GM19193 (cell line): ENCODE data around the gene KLK8.

Source experiments
- POLR2A ChIP-seq: IDR thresholded peaks from 4 replicates; pipeline ENCODE4 v1.6.1; 2011; ENCODE audit not compliant: insufficient read depth, insufficient read length; ENCODE audit errors: extremely low read depth

Gene KLK8

DNA sequence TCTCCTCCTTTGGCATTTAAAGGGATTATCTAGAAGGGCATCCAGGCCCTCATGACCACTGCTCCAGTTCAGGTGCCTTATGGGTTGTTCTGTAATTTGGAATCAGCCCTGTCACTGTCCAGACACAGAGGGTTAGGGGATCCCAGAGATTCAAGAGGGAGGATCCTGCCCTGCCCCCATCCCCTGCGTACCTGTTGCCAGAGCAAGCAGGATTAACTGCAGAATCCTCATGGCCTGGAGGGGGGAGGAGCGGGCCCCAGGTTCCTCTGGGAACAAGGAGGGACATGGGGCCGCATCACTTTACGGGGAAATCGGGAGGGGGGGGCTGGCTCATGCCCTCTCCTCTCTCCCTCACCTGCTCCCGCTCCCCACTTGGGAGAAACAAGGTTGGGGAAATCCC, 24.0 kb upstream of the KLK8 start:
- TF ChIP-seq POLR2A: no peak

DNA sequence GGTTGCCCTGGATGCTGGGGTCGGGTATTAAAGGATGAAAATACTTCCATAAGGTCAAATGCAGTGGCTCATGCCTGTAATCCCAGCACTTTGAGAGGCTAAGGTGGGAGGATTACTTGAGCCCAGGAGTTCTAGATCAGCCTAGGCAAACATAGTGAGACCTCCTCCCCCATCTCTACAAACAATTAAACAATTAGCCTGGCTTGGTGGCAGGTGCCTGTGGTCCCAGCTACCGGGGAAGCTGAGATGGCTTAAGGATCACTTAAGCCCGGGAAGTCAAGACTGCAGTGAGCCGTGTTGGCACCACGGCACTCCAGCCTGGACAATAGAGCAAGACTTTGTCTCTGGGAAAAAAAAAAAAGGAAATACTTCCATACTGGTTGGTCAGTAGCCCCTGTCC, 23.5 kb upstream of the KLK8 start:
- no peak for TF ChIP-seq POLR2A

DNA sequence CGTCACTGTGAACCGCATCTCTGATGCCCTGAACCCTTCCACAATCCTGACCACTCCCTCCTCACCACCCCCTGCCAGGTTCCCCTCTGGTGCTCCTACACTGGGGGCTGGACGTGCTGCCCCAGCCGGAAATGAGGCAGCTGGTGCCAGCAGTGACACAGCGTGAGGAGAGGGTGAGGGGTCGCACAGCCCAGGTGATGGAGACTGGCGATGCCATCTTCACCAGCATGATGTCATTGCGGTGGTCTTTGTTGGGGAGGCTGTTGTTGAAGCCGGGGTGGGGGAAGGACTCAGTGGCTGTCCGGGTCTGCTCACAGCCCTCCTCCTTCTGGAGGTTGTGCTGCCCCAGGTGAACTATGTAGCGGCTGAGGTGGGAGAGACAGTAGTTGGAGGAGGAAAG, 22.5 kb upstream of the KLK8 start:
- no peak for TF ChIP-seq POLR2A

DNA sequence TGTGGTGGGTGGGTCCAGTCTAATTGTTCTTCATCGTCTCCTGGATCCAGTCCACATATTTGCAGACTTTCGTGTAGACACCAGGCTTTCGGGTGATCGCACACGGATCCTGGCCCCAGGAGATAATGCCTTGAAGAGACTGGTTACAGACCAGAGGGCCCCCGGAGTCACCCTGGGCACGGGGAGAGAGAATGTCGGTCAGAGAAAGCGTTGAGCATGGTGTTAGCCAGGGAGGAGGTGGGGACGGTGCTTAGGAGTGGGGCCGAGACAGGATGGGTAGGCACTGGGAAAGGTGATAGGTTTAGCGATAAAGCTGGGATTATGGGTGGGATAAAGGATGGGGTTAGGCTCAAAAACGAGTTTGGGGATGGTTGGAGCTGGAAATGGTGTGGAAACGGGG, 21.1 kb upstream of the KLK8 start:
- TF ChIP-seq POLR2A: no peak

DNA sequence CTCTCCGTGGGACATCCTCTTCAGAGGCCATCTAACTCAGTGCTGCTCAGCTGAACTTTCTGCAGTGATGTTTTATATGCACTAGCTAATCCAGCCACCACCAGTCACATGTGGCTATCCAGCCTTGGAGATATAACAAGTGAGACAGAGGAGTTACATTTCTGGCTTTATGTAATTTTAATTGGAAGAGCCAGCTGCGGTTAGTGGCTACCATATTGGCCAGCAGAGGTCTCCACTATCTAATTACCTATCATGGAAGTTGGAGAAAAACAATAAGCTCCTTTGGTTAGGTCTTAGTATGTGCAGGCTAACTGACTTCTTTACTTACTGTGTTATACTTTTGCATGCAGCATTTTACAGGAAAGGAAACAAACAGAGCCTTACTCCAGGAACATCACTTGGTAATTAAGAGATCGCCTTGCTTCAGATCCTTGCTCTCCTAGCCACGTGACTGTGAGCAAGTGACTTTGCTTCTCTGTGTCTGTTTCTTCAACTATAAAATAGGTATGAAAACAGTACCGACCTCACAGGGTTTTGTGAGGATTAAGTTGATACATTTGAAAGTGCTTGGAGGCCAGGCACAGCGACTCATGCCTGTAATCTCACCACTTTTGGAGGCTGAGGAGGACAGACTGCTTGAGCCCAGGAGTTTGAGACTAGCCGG, 19.7 kb upstream of the KLK8 start:
- no peak for TF ChIP-seq POLR2A

DNA sequence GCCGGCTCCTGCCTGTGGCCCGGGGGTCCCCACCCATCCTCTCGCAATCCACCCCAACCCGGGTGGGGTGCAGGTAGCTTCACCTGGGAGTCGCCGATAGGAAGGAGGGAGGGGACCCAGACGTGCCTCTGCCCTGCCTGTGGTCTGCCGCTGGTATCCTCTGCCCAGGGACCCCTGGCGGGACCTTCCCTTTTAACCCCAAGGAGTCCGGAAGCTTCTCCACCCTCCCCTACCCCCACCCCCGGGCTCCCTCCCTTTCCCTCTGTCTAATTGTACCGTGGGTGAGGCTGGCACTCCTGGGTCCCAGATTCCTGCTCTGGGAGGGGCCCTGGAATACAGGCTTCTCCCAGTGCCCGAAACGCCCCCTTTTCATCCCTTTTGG, 18.1 kb upstream of the KLK8 start, which contains the start of gene KLK10:
TSS of gene KLK10 (minus strand) at position 166 of the 382 bp plus-strand sequence. CDS start 579 bp downstream, outside the sequence.
- no peak for TF ChIP-seq POLR2A

DNA sequence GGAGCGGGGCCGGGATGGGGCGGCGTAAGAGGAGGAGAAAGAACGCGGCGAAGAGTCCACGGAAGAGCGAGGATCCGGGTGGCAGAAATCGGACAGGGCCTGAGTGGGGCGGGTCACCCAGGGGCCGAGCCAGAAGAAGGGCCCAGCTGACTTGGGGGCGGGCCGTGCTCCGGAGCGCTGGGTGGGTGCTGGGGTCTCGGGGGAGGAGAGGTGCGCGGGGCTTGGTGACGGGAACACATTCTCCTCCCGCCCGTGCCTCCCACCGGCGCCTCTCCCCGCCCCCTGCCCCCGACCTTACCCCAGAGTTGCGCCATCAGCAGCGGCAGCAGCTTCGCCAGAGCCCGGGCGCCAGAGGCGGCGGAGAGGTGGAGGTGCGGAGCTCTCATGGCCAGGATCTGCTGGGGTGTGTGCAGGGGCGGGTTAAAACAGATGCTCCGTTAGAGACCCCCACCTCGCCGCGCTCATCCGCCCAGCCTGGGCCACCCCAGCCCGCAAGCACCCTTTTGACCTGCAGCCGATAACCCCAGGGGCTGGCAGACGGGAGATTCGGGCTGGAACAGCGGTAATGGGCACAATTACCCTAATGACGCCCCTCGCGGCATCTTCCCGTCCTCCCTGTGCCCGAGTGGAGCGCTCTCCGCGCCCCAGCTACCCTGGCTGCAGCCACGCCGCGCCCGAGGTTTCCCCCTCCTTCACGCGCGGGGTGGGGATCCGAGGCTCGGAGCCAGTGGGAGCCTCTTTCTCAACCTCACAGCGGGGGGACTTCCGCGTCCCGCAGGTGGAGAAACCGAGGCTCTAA, 17.5 kb upstream of the KLK8 start:
- no peak for TF ChIP-seq POLR2A

DNA sequence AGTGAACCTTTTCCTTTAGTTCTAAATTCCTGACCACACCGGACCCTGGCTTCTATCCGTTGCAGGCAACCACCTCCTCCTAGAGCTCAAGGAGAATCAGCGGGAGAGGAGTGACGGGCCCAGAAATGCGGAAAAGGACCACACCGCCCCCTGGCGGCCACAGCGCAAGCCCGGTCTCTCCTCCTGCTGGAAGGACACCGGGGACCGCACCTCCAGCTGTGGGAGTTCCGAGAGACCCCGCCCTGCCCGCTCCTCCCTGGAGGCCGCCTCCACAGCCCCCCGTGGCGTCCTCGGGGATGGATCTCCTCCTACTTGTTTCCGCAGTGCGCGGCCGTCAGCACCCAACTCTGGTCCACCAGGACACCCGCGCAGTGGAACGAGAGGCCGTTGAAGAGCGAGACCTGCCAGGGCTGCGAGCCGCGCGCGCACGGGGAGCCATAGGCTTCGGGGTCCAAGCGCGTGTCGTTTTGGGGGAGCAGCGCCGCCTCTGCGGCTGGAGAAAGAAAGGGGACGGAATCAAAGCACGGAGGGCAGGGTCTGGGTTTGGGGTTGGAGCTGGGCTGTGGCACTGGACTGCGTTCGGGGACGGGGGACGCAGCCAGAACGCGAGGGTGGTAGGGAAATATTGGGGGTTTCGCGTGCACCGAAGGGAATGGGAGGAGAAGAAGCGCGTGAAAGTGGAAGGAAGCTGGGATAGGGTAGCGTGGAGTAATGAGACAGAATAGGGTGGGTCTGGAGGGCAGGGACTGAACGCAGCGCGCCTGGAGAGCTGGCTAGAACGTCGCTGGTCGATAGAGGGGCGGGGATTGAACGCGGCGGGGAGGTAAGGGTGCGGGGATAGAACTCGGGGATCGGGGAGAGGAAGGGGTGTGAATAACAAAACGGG, 15.6 kb upstream of the KLK8 start:
- no peak for TF ChIP-seq POLR2A

DNA sequence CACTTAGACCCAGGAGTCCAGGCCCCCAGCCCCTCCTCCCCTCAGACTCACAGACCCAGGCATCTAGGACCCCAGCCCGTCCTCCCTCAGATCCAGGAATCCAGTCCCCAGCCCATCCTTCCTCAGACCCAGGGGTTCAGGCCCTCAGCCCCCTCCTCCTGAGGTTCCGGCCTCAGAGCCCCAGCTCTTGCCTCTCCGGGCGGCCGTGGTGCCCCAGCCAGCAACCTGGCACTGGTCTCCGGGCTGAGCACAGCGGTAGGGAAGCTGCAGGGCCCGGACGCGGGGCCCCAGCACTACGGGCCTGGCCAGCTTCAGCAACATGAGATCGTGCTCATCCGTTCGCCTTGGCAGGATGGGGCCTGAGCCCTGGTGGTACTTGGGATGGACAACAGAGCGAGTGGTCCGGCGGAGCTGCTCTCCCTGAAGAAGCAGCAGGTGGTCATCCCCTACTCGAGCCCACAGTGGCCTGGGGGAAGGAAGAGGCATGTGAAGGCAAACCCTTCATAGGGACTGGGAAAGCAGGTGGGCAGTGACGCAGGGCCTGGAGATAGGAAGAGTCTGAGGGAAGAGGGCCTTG, 14.4 kb upstream of the KLK8 start:
- no peak for TF ChIP-seq POLR2A

DNA sequence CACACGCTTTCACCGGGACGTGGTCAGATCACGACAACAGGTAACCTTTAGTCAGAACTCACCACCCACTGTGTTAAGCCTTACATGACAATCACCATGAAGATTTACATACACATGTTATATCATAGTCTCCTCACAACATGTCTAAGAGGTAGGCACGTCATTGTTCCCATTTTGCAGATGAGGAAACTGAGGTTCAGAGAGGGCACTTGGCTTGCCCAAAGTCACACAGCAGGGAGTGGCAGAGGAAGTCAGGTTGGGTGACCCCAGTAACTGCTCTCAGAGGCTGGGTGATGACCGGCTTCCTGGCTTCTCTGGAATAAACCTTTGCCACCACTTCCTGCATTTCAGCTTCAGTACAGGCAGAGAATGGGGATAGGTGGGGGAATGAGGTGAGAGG, 12.8 kb upstream of the KLK8 start:
- TF ChIP-seq POLR2A: no peak

DNA sequence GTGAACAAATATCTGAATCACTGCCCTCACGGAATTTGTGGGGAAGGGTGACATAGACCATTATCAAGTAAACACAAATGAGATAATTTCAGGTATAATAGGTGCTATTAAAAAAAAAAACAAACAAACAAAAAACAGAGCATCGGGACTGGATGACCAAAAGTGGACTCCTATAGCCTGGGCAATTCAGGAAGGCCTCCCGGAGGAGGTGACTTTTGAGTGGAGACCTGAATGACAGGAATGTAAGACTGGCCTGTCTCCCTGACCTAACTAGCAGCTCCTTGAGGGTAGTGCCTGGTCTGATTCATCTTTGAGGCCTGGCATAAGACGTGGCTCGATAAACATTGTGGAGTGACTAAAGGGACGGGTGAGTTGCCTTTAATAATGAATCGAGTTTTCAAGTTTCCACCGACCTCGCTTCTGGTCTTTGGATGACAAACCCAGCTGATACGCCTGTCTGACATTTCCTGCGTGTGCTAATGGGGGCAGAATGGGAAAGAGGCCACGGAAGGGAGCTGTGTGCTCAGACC, 11.3 kb upstream of the KLK8 start:
- no peak for TF ChIP-seq POLR2A

DNA sequence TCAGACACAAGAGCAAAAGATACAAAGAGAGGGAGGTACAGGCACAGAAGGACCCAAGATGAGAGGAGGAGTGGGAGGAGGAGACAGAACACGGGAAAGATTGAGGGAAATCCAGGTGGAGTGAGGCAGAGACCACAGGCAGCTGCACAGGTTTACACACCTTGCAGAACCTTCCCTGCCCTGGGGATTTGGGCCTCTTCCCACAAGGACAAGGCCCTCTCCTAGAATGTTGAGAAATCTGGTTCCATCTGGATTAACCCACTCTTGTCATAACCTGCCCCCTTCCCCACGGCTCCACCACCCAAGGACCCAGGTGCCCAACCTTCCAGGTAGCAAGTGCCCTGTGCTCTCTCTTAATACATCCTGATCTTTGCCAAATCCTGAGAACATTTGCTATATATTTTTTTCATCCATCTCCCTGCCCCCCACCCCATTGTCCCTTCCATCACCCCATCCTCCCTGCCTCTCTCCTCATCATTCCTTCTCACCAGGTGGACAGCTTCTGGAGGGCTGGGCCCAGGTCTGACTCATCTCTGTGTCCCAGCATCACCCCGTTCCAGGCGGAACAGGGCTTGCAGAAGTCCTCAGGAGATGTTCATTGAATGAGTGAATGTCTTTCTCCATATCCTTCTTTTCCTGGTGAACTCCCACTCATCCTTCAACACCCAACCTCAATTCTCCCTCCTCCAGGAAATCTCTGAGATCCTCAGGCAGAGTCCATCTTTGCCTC, 8.8 kb upstream of the KLK8 start:
- no peak for TF ChIP-seq POLR2A

DNA sequence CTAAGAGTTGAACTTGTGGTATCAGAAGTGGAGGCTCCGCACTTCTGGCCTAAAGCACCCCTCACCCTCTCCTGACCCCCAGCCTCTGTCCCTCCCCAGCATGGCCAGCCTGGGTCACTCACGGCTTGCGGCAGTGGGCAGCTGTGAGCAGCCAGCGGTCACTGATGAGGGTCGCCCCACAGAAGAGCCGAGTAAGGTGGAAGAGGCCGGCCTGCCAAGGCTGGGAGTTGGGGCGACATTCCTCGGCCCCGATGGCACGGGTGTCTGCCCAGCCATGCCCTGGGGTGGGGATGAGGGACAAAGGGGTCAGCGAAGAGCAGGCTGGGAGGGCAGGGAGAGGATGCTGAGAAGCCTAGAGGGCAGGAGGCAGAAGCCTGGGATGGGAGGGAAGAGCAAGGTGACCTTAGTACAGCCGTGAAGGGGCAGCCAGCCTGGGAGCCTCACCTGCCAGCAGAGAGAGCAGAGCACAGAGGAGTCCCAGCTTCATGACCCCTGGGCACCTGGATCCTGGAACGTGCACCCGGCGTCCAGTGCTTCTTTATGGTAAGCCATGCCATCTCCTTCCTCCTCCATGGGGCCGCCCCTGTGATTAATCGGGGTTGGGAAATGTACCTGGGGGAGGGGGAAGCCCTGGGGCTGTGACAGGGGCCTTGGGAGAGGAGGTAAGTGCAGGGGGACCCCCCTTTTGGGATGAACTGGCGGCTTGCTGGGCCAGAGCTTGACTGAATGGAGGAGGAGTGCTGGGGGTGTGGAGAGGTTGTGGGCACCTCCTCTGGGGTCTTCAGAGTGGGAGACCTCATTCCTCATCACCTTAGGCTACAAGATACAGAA, 7.9 kb upstream of the KLK8 start:
- TF ChIP-seq POLR2A: no peak

DNA sequence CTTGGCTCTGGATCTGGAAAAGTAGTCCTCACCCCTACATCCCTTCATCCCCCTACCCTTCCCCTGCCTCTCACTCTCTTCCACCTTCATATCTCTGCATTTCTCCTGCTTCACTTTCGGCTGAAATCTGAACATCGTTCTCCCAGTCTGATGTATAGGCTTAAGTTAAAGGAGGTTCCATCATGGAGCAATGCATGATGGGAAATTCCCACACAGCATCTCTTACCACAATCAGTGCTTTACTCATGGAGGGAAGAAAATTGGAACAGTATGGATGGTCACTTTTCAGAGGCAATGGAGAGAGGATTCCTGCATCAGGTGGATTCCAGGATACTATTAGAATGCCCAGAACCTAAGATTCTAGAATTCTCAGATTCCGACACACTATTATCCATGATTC, 6.1 kb upstream of the KLK8 start:
- TF ChIP-seq POLR2A: no peak

DNA sequence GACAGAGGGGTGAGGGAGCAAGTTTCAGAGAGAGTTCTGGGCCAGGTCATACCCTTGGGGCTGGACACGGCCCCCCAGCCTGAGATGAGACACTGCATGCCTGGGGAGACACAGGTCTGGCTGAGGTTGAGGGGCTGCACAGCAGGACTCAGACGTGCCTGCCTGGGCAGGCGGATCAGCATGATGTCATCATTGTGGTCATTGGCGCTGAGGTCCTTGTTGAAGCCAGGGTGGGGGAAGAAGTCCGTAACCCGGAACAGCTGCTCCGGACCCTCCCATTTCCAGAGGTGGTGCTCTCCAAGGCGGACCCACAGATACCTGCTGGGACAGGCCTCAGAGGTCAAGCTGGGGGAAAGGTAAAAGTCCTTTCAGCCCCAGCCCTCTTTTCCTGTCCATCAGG, 5.0 kb upstream of the KLK8 start:
- no peak for TF ChIP-seq POLR2A
